HepG2 (cell line): ENCODE data around the gene COBL. TPM values are rescaled to one million over a fixed set of nuclear protein-coding genes. Genes with fewer than 3 reads are reported as not detected.

Experiments used
- ATAC-seq: fragments of 200-7000 bp; cut with Tn5 transposase; 3 replicates; pipeline ENCODE4 v1.9.1; 2020; ENCODE audit warnings: mild to moderate bottlenecking, moderate library complexity
- BruUV-seq: library from RNA; stranded (reverse); fragments of 400-500 nt; replicated peaks from 2 replicates; lab custom pipeline; 2021; lab: Mats Ljungman, UMichigan
- CTCF ChIA-PET: fragments of 300-600 bp; formaldehyde crosslinking; extraction: SDS; loops from one replicate; lab custom pipeline; 2021; ENCODE audit warnings: low total read pairs, inconsistent platforms, low intra/inter-chr PET ratio; lab: Yijun Ruan, JAX
- POLR2A ChIA-PET: fragments of 350-600 bp; sonication (Branson Sonifier 250); formaldehyde crosslinking; loops from one replicate; lab custom pipeline; 2020; ENCODE audit warnings: antibody characterized with exemption, inconsistent platforms; lab: Yijun Ruan, JAX
- DNase-seq: peaks from one replicate; pipeline ENCODE4 v3.0.0-alpha.2; 2015; ENCODE audit warnings: low spot score
- FAIRE-seq: peaks from 3 replicates; lab custom pipeline; 2011; peaks lifted over from hg19 to GRCh38; lab: Jason Lieb, UNC
- H2AFZ ChIP-seq: one replicate; pipeline ENCODE4 v1.6.1; 2011; ENCODE audit warnings: low read length, inconsistent platforms
- H3K27ac ChIP-seq: fragments of 300-600 bp; 3 replicates; pipeline ENCODE4 v1.8.0; 2011; ENCODE audit warnings: mixed run types, mild to moderate bottlenecking, mixed read lengths, low read length, inconsistent platforms; ENCODE audit not compliant: insufficient read depth; ENCODE audit errors: extremely low read length
- H3K27me3 ChIP-seq, 2 experiments: fragments of 200-600 bp in 1 of 2; 2 replicates in 1 of 2; 3 replicates in 1 of 2; pipeline versions ENCODE4 v1.6.0 to v1.8.0; 2011; ENCODE audit warnings: low read length in 2 of 2, mild to moderate bottlenecking in 2 of 2, moderate library complexity in 2 of 2, inconsistent platforms in 1 of 2; ENCODE audit not compliant: insufficient read depth in 2 of 2, control insufficient read depth in 1 of 2
- H3K36me3 ChIP-seq, 2 experiments: fragments of 200-600 bp in 1 of 2; replicated peaks in 1 of 2; 2 replicates in 1 of 2; 3 replicates in 1 of 2; pipeline versions ENCODE4 v1.5.1 to v1.8.0; 2011; ENCODE audit warnings: low read length in 2 of 2, inconsistent platforms in 1 of 2; ENCODE audit not compliant: insufficient read depth in 2 of 2, control insufficient read depth in 1 of 2
- H3K4me1 ChIP-seq: 2 replicates; pipeline ENCODE4 v1.5.1; 2012; ENCODE audit warnings: low read length, inconsistent platforms; ENCODE audit not compliant: insufficient read depth
- H3K4me2 ChIP-seq: 2 replicates; pipeline ENCODE4 v1.6.0; 2011; ENCODE audit warnings: low read depth, low read length, inconsistent platforms
- H3K4me3 ChIP-seq, 3 experiments: fragments of 200-600 bp in 1 of 3; sonication (generic), shearing (Covaris generic) in 1 of 3; replicated peaks in 1 of 3; 2 replicates each; pipeline ENCODE4 v1.5.1; 2011 to 2016; ENCODE audit warnings: low read length in 3 of 3, inconsistent platforms in 2 of 3, low read depth in 2 of 3, mild to moderate bottlenecking in 2 of 3, control low read depth in 1 of 3, mixed read lengths in 1 of 3; ENCODE audit not compliant: insufficient read depth in 1 of 3
- H3K79me2 ChIP-seq: one replicate; pipeline ENCODE4 v1.6.1; 2011; ENCODE audit warnings: low read length, inconsistent platforms; ENCODE audit not compliant: insufficient read depth
- H3K9ac ChIP-seq: 2 replicates; pipeline ENCODE4 v1.6.0; 2011; ENCODE audit warnings: mild to moderate bottlenecking, low read depth, low read length, inconsistent platforms; ENCODE audit not compliant: insufficient read depth
- H3K9me3 ChIP-seq: 2 replicates; pipeline ENCODE4 v1.5.1; 2012; ENCODE audit warnings: mild to moderate bottlenecking, low read length
- H4K20me1 ChIP-seq: 2 replicates; pipeline ENCODE4 v1.6.0; 2011; ENCODE audit warnings: inconsistent platforms, mild to moderate bottlenecking, low read length, moderate library complexity; ENCODE audit not compliant: insufficient read depth
- BHLHE40 ChIP-seq: IDR thresholded peaks from 2 replicates; pipeline ENCODE4 v1.6.1; 2011; ENCODE audit warnings: low read length, improper control_type of control experiment
- CHD2 ChIP-seq: IDR thresholded peaks from 2 replicates; pipeline ENCODE4 v1.6.1; 2011; ENCODE audit warnings: low read depth, low read length, improper control_type of control experiment
- NFRKB ChIP-seq: fragments of 450-650 bp; IDR thresholded peaks from 2 replicates; pipeline ENCODE4 v1.6.1; 2017
- RARG ChIP-seq: sonication (generic); formaldehyde crosslinking; IDR thresholded peaks from 2 replicates; pipeline ENCODE4 v1.4.0; 2020; ENCODE audit warnings: low read depth, mild to moderate bottlenecking, missing genetic modification reagents
- SRF ChIP-seq: IDR thresholded peaks from 2 replicates; pipeline ENCODE4 v1.6.1; 2011; ENCODE audit warnings: mild to moderate bottlenecking, low read depth, low read length, moderate library complexity
- TFAP4 ChIP-seq: sonication (generic); IDR thresholded peaks from 2 replicates; pipeline ENCODE4 v1.6.1; 2016; ENCODE audit warnings: low read depth, borderline replicate concordance
- TFDP1 ChIP-seq: IDR thresholded peaks from 2 replicates; pipeline ENCODE4 v1.6.1; 2016; ENCODE audit warnings: missing compliant biosample characterization, missing genetic modification reagents, borderline replicate concordance
- ZBTB2 ChIP-seq: sonication (generic); formaldehyde crosslinking; IDR thresholded peaks from 2 replicates; pipeline ENCODE4 v1.8.0; 2022; ENCODE audit warnings: low read depth, missing genetic modification reagents
- ZBTB37 ChIP-seq: sonication (generic); formaldehyde crosslinking; IDR thresholded peaks from 2 replicates; pipeline ENCODE4 v1.4.0; 2020; ENCODE audit warnings: mild to moderate bottlenecking, missing genetic modification reagents
- ZKSCAN5 ChIP-seq: sonication (generic); formaldehyde crosslinking; IDR thresholded peaks from 2 replicates; pipeline ENCODE4 v1.5.1; 2020; ENCODE audit warnings: mild to moderate bottlenecking, missing genetic modification reagents
- ZNF230 ChIP-seq: sonication (generic); formaldehyde crosslinking; IDR thresholded peaks from 2 replicates; pipeline ENCODE4 v1.4.0; 2020; ENCODE audit warnings: mild to moderate bottlenecking, missing genetic modification reagents
- ZNF350 ChIP-seq: sonication (generic); formaldehyde crosslinking; IDR thresholded peaks from 2 replicates; pipeline ENCODE4 v1.4.0; 2020; ENCODE audit warnings: mild to moderate bottlenecking, low read depth, missing genetic modification reagents, borderline replicate concordance
- ZNF614 ChIP-seq: IDR thresholded peaks from 2 replicates; pipeline ENCODE4 v1.6.1; 2018; ENCODE audit warnings: missing biosample characterization, missing genetic modification reagents, inconsistent platforms, borderline replicate concordance
- ZNF816 ChIP-seq: sonication (generic); formaldehyde crosslinking; IDR thresholded peaks from 2 replicates; pipeline ENCODE4 v1.8.0; 2022; ENCODE audit warnings: missing genetic modification reagents, mild to moderate bottlenecking, borderline replicate concordance
- WGBS: methylation state at CpG from one replicate; pipeline ENCODE4 v1.1.6; 2017; ENCODE audit warnings: low lambda C conversion rate; 5-methylcytosine and 5-hydroxymethylcytosine counted together
- in situ Hi-C: cut with HindIII; loops from 2 replicates; pipeline ENCODE4 v1.10.0; 2017; ENCODE audit warnings: low pct_unique_long_range_greater_than_20kb; ENCODE audit not compliant: extremely low pct_ligation_motif_present
- intact Hi-C: fragments of 100-400 bp; cut with micrococcal nuclease; formaldehyde crosslinking; loops from one replicate; pipeline ENCODE4 v1.10.0; 2022; ENCODE audit not compliant: unreplicated experiment
- polyA plus RNA-seq, 8 experiments: library from polyadenylated mRNA; depleted of rRNA in 3 of 8; stranded (reverse) in 7 of 8; unstranded in 1 of 8; fragments of >200 nt; fragmentation: Illumina TruSeq in 4 of 8; extraction: Trizol in 4 of 8; gene quantifications; 2 replicates each; pipeline versions ENCODE4 v1.2.1 to v1.2.3, GENCODE V29; 2011 to 2016; ENCODE audit warnings: low read depth in 4 of 8, missing spikeins in 1 of 8, mixed read lengths in 1 of 8; ENCODE audit not compliant: insufficient read depth in 1 of 8
- total RNA-seq, 5 experiments: library from RNA; depleted of rRNA; stranded (reverse); fragments of >200 nt; fragmentation: Illumina TruSeq; extraction: Trizol; gene quantifications; 2 replicates each; pipeline ENCODE4 v1.2.3, GENCODE V29; 2016; ENCODE audit warnings: low read depth in 1 of 5
- TF ChIP-seq, protein P1 (sequence below): sonication (generic); formaldehyde crosslinking; IDR thresholded peaks from 2 replicates; pipeline ENCODE4 v1.4.0; 2020; ENCODE audit warnings: mild to moderate bottlenecking, missing genetic modification reagents

The COBL gene
- total and polyA plus RNA-seq, 2 of the 13 experiments (the other 11 are each of a cell fraction or from before 2014, with no cell fraction given): 3.8 to 4.9 TPM

DNA sequence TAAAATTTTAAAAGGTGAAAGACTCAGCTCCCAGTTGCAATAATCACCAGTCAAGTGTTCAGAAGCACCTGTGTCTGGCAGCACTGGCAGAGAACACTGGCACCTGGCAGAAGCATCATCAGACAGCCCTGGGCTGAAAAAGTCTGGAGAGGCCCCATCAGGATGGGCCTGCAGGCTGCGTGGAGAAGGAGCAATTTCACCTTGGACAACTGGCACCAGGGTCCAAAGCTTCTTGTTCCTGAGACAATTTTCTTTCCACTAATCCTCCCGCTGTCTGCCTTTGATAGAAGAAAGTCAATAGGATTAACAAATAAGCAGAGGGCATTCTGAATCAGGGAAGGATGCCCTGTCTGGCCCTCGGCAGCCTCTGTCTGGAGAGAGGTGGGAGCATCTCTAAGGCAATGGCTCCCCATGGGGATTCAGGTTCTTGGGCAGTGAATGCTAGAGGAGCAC is 6.5 kb downstream of the COBL start (continued):
- TF ChIP-seq, protein P1, sequence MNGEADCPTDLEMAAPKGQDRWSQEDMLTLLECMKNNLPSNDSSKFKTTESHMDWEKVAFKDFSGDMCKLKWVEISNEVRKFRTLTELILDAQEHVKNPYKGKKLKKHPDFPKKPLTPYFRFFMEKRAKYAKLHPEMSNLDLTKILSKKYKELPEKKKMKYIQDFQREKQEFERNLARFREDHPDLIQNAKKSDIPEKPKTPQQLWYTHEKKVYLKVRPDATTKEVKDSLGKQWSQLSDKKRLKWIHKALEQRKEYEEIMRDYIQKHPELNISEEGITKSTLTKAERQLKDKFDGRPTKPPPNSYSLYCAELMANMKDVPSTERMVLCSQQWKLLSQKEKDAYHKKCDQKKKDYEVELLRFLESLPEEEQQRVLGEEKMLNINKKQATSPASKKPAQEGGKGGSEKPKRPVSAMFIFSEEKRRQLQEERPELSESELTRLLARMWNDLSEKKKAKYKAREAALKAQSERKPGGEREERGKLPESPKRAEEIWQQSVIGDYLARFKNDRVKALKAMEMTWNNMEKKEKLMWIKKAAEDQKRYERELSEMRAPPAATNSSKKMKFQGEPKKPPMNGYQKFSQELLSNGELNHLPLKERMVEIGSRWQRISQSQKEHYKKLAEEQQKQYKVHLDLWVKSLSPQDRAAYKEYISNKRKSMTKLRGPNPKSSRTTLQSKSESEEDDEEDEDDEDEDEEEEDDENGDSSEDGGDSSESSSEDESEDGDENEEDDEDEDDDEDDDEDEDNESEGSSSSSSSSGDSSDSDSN (CRISPR knock-in tag): no peak
- TF ChIP-seq ZNF816 (CRISPR knock-in tag): no peak

DNA sequence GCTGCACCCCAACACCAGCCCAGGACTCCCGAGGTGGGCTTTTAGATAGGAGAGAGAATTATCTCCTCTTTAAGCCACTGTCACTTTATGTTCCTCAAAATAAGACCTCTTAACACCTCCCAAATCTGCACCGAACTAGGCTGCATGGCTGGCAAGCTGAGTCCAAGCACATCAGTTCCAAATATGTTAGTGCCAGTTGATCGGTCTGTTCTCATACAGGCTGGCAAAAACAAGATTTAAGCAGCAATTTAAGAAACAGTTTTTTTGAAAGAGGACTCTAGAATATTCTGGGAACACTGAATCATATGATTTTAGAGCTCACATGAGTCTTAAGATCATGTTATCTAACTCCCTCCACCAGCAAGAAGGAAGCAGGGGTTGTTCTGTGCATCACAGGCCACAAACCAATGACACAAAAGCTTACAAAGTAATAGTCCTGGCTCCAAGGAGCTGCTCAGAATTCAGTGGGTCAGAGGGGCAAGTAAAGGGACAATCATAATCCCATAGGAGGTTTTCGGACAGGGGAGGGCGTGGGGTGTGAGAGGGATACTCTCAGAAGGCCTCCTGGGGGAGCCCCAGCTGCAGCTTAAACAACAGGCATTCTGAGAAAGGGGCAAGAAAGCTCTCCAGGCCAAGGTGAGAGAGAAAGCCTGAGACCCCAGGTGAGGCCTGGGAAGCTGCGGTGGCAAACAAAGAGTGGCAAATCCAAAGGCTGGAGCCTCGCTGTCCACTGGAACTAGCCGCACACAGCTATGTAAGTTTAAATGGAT is 7.1 kb downstream of the COBL start:
- Histone ChIP-seq H3K9ac (no peak overlapping the region), H3K27me3 (no peaks in the 10 kb centered on the region), H3K36me3 (no peaks in the 10 kb centered on the region; a peak in 1 of 5 replicates), H3K9me3 (no peaks in the 10 kb centered on the region), H3K79me2 (peaks cover 63% of the 10 kb centered on the region), H3K4me2 (no peak overlapping the region), H4K20me1 (0 out of 2 replicates have a peak, but pooled peaks cover 8% of the 10 kb centered on the region), H3K4me3 (no peak overlapping the region), H3K27ac (no peak overlapping the region), H3K4me1 (peaks cover 30% of the 10 kb centered on the region), H2AFZ (no peak overlapping the region)
- no TSS peak for BruUV-seq
- ATAC-seq (no peak), DNase-seq (no peak), FAIRE-seq (no peak)
- in situ Hi-C loops: no loop called here
- ChIA-PET CTCF (no interaction called here), POLR2A (no interaction called here)
- intact Hi-C loops: loop anchor here (5.0 kb wide), 1 partner anchor 32 kb away; no protein-coding TSS in a partner anchor
- WGBS: 95% methylated on average over 8 of the region's 8 CpGs
- TF ChIP-seq CHD2 (no peak), BHLHE40 (no peak), ZBTB37 (no peak), NFRKB (no peak), TFDP1 (CRISPR knock-in tag) (no peak), RARG (no peak), ZKSCAN5 (no peak), SRF (no peak), ZNF350 (CRISPR knock-in tag) (no peak), ZNF230 (CRISPR knock-in tag) (no peak), ZBTB2 (CRISPR knock-in tag) (no peak), TFAP4 (no peak), ZNF614 (CRISPR knock-in tag) (no peak)
